Measurements from ENCODE around the gene SOX13.
"Not testable (repeated sequence)": the region's sequence is repeated elsewhere in the genome, so short reads cannot be mapped to it uniquely, and the experiment has no call there.

The SOX13 gene

GRCh38 chr1:204072931-204073836 lies at the start of gene SOX13:
Gene SOX13, plus strand, starts transcription at chr1:204073115. Its CDS starts 39,801 bp downstream, at chr1:204112916.
- no peak for FAIRE-seq

- no peak for FAIRE-seq
These were observed 46.8 kb upstream of the SOX13 start for GRCh38 chr1:204025917-204026707.

- no peak for FAIRE-seq
These were observed 45.5 kb upstream of the SOX13 start for GRCh38 chr1:204027446-204027845.

GRCh38 chr1:204029016-204029415 lies 43.9 kb upstream of the SOX13 start:
- no peak for FAIRE-seq

GRCh38 chr1:204031098-204031710 lies 41.7 kb upstream of the SOX13 start:
- no peak for FAIRE-seq

GRCh38 chr1:204032642-204033235 lies 40.2 kb upstream of the SOX13 start:
- no peak for FAIRE-seq

- FAIRE-seq = no peak
These were observed 39.6 kb upstream of the SOX13 start for GRCh38 chr1:204033306-204033705.

GRCh38 chr1:204036882-204037655 lies 35.8 kb upstream of the SOX13 start:
- no peak for FAIRE-seq

GRCh38 chr1:204041232-204041767 lies 31.6 kb upstream of the SOX13 start:
- no peak for FAIRE-seq

GRCh38 chr1:204041803-204042505 lies 31.0 kb upstream of the SOX13 start:
- no peak for FAIRE-seq

- FAIRE-seq = no peak
These were observed 30.4 kb upstream of the SOX13 start for GRCh38 chr1:204042516-204042915.

GRCh38 chr1:204043680-204044079 lies 29.2 kb upstream of the SOX13 start:
- FAIRE-seq = no peak

- no peak for FAIRE-seq
These were observed 28.5 kb upstream of the SOX13 start for GRCh38 chr1:204044448-204044847.

GRCh38 chr1:204045430-204045829 lies 27.5 kb upstream of the SOX13 start:
- FAIRE-seq = no peak

- no peak for FAIRE-seq
These were observed 26.6 kb upstream of the SOX13 start for GRCh38 chr1:204046346-204046745.

- not testable (repeated sequence) for FAIRE-seq
These were observed 24.1 kb upstream of the SOX13 start for GRCh38 chr1:204048796-204049195.

- FAIRE-seq = no peak
These were observed 21.7 kb upstream of the SOX13 start for GRCh38 chr1:204051258-204051657.

- FAIRE-seq = no peak
These were observed 21.2 kb upstream of the SOX13 start for GRCh38 chr1:204051718-204052117.

- FAIRE-seq = no peak
These were observed 19.0 kb upstream of the SOX13 start for GRCh38 chr1:204053893-204054292.

GRCh38 chr1:204059970-204060369 lies 12.9 kb upstream of the SOX13 start:
- FAIRE-seq = no peak

GRCh38 chr1:204062106-204062505 lies 10.8 kb upstream of the SOX13 start:
- no peak for FAIRE-seq
